Measurements from ENCODE around the gene ARF1. TPM values are rescaled to one million over a fixed set of nuclear protein-coding genes. Genes with fewer than 3 reads are reported as not detected.
A peak's percentile ranks its signal among the peaks of the same experiment; 100 is the strongest.

ARF1 gene
- total and polyA plus RNA-seq, 2 of the 8 experiments (the other 6 are each of a cell fraction or from before 2014, with no cell fraction given): 265 to 471 TPM

- peaks cover 26% of the 10 kb centered on the region; the same call in 1 of the 2 replicates for H3K23me2 ChIP-seq (ENCODE audit: low read depth, low read length)
- H3K79me2 ChIP-seq (ENCODE audit: control insufficient read depth in 1 of 2, insufficient read depth in 2 of 2, low read length in 2 of 2): no peaks in the 10 kb centered on the region
- ChIA-PET CTCF (ENCODE audit: partially characterized antibody) (no interaction called here), POLR2A (ENCODE audit: partially characterized antibody) (no interaction called here)
- FAIRE-seq (no peak), DNase-seq (ENCODE audit: low read depth in 1 of 2, low spot score in 2 of 2) (no peak)
- H3K18ac ChIP-seq (ENCODE audit: extremely low read depth, low read length): no peak overlapping the region
- no peak overlapping the region for H3K4ac ChIP-seq (replicated peaks; ENCODE audit: insufficient read length, low read depth, low read length)
- H3K9ac ChIP-seq (replicated peaks in 1 of 4; ENCODE audit: extremely low read depth in 1 of 4, low read depth in 3 of 4, low read length in 3 of 4): no peak overlapping the region
- H4K5ac ChIP-seq (ENCODE audit: insufficient read length, low read depth, low read length): no peak overlapping the region
- H3K4me1 ChIP-seq (replicated peaks in 1 of 4; ENCODE audit: control insufficient read depth in 3 of 4, insufficient read depth in 4 of 4, low read length in 3 of 4): peaks cover 0 to 8% (median 0%) of the 10 kb centered on the region in 4 experiments; a peak in 2 of 7 replicates
- no peak overlapping the region for H2BK20ac ChIP-seq (ENCODE audit: low read length)
- H2AK5ac ChIP-seq (ENCODE audit: low read depth, low read length): no peak overlapping the region
- H3K79me1 ChIP-seq (ENCODE audit: low read depth, low read length): no peaks in the 10 kb centered on the region
- no peak overlapping the region for H3K23ac ChIP-seq (ENCODE audit: insufficient read length)
- H2BK5ac ChIP-seq (ENCODE audit: low read depth, low read length): no peak overlapping the region
- WGBS, 2 experiments (ENCODE audit: extremely low coverage in 1 of 2, insufficient coverage in 1 of 2, insufficient read length in 1 of 2, insufficient replicate concordance in 2 of 2, low coverage in 1 of 2, low lambda C conversion rate in 2 of 2, missing lambda C conversion rate in 1 of 2): 65 to 100% methylated on average over 2 to 3 of the region's 3 CpGs
- no peak overlapping the region for H4K8ac ChIP-seq (ENCODE audit: extremely low read depth, insufficient read depth, low read length)
- no peak overlapping the region for H2BK15ac ChIP-seq (ENCODE audit: low read length)
- peaks cover 33 to 91% (median 85%) of the 10 kb centered on the region in 4 experiments for H3K27me3 ChIP-seq (replicated peaks in 1 of 4; ENCODE audit: control insufficient read depth in 3 of 4, extremely low read depth in 1 of 4, insufficient read depth in 3 of 4, low read length in 3 of 4)
- no peak overlapping the region for H4K91ac ChIP-seq (replicated peaks; ENCODE audit: insufficient read length, low read length)
- H3K4me3 ChIP-seq (ENCODE audit: extremely low read depth in 1 of 4, insufficient read depth in 2 of 4, low read depth in 3 of 4, low read length in 4 of 4): no peak overlapping the region
- no peak overlapping the region for H2AFZ ChIP-seq (ENCODE audit: low read length)
- no peak overlapping the region for H3K4me2 ChIP-seq (ENCODE audit: insufficient read depth in 1 of 2, low read depth in 2 of 2, low read length in 2 of 2)
- peaks cover 3 to 16% of the 10 kb centered on the region in 2 experiments for H4K20me1 ChIP-seq (replicated peaks in 1 of 2; ENCODE audit: control insufficient read depth in 1 of 2, insufficient read depth in 2 of 2, low read length in 2 of 2)
- H3K9me3 ChIP-seq (ENCODE audit: insufficient read depth in 2 of 2, low read depth in 1 of 2, low read length in 1 of 2): no peaks in the 10 kb centered on the region
- H2BK12ac ChIP-seq (ENCODE audit: low read depth, low read length): no peak overlapping the region
- H3K27ac ChIP-seq (ENCODE audit: low read depth, low read length): no peak overlapping the region
- H3K36me3 ChIP-seq (ENCODE audit: control insufficient read depth in 2 of 4, insufficient read depth in 4 of 4, low read length in 3 of 4): no peaks in the 10 kb centered on the region
- no peak overlapping the region for H3K56ac ChIP-seq (replicated peaks; ENCODE audit: insufficient read length, low read depth, low read length)
- TF ChIP-seq POLR2AphosphoS5 (IDR thresholded peaks at IDR 0.05; ENCODE audit: low read depth, low read length) (peak; percentile 74; the same call in 1 of the 2 replicates), ZNF274 (IDR thresholded peaks at IDR 0.05; ENCODE audit: borderline replicate concordance, extremely low read depth, low read length) (peak; percentile 46), KDM1A (IDR thresholded peaks at IDR 0.05; ENCODE audit: borderline replicate concordance, low read length) (no peak), YY1 (IDR thresholded peaks at IDR 0.05; ENCODE audit: low read depth, low read length) (no peak)
- no peak overlapping the region for H2BK120ac ChIP-seq (replicated peaks; ENCODE audit: low read depth, low read length)
- H3K14ac ChIP-seq (ENCODE audit: insufficient read length): no peak overlapping the region
Observed at GRCh38 chr1:228070851-228071250, 11.7 kb upstream of the ARF1 start.
